Amygdala (tissue), 56 donors: ENCODE results near the gene C12orf76.

Experiments used
- DNase-seq, 56 donors: peaks; one replicate each; lab custom pipeline; 2025; lab: John Stamatoyannopoulos, UW

The C12orf76 gene

GRCh38 chr12:109998241-109998903 lies 50.0 kb downstream of the C12orf76 start:
- DNase-seq, result no peak

DNA sequence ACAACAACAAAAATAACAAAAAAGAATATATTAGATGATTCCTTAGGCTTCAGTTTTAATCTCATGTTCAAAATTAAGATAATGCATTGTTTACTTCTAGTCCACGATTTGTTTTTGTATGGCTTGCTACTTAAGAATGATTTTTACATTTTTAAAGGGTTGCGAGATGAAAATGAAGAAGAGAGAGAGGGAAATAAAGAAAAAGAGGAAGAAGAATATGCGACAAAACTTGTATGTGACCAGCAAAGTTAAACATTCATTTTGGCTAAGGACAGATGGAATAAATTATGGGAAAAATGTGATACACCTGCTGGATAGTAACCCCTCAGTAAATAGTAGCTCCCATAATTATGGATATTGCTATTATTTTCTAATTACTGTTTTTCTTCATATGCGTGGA lies 50.9 kb downstream of the C12orf76 start:
- no peak for DNase-seq

DNA sequence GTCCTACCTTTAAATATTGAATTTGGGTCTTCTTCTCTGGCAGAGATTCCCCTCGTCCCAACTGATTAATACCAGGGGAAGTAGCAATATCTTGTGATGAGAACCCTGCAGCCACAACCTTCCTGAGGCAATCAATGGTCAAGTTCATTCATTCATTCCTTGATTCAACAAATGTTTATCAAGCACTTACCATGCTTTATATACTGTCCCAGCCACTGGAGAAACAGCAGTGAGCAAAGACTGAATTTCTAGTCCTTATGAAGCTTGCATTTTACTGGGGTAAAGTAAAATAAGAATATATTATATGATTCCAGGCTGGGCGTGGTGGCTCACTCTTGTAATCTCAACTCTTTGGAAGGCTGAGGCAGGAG lies 51.9 kb downstream of the C12orf76 start:
- no peak for DNase-seq

GRCh38 chr12:109995686-109996482 lies 52.4 kb downstream of the C12orf76 start, which contains the start of gene GIT2:
Gene GIT2, minus strand, starts transcription at chr12:109996368. Its CDS starts 144 bp downstream, at chr12:109996224.
- DNase-seq, result peak; percentile 46 to 95 (median 84)

GRCh38 chr12:109995361-109995685 lies 53.0 kb downstream of the C12orf76 start:
- peak in 1 of 56 donors; percentile 38 for DNase-seq

DNA sequence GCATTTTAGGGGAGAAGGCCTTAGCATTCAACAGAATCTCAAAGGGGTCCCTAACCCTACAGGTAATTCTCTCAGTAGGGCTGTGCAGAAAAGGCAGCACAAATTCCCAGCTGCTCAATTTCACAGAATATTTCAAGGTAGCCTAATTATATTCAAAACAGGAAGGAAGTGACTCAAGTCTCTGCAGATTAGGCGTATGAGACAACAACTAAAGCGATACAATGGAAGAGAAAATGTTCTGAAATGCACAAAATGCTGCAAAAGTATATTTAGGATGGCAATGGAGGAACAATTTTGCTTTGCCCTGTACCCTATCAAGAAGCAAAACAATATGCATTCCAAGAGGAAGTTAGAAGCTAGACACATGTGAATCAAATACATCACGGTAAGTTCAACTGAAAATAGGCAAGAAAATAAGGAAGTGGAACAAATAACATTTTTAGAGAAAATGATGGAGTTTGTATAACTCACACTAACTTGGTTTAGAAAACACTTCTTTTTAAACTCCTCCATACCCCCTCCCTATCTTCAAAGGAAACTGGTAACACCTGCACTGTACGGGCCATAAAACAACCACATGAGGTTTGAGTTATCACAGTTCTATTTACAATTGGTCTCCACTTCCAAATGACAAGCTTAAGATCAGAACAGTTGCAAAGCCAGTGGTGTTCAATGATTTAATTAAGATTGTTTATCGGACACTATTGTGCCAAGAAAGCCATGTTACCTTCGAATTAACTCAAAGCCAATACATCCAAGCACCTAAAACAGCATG lies 53.7 kb downstream of the C12orf76 start:
- DNase-seq, result no peak

- no peak for DNase-seq
Observed at GRCh38 chr12:109993091-109993490, 55.2 kb downstream of the C12orf76 start.

GRCh38 chr12:109991586-109991985 lies 56.7 kb downstream of the C12orf76 start:
- DNase-seq, result no peak
